Upper lobe of right lung (tissue), 1 donor: ENCODE measurements around the gene LRRC27. TPM values are rescaled to one million over a fixed set of nuclear protein-coding genes. Genes with fewer than 3 reads are reported as not detected.

Experiments used
- ATAC-seq: fragments of 200-7000 bp; cut with Tn5 transposase; one replicate; pipeline ENCODE4 v1.9.1; 2020; ENCODE audit warnings: mild to moderate bottlenecking, moderate library complexity
- DNase-seq: peaks from one replicate; pipeline ENCODE4 v3.0.0-alpha.2; 2020
- H3K27ac ChIP-seq: fragments of 200-600 bp; one replicate; pipeline ENCODE4 v1.8.0; 2022
- H3K27me3 ChIP-seq: fragments of 200-600 bp; one replicate; pipeline ENCODE4 v1.8.0; 2022; ENCODE audit warnings: mild to moderate bottlenecking
- H3K36me3 ChIP-seq: fragments of 200-600 bp; one replicate; pipeline ENCODE4 v1.8.0; 2022
- H3K4me1 ChIP-seq: fragments of 200-600 bp; one replicate; pipeline ENCODE4 v1.8.0; 2022
- H3K4me3 ChIP-seq: fragments of 200-600 bp; one replicate; pipeline ENCODE4 v1.8.0; 2022; ENCODE audit warnings: mild to moderate bottlenecking
- H3K9me3 ChIP-seq: fragments of 200-600 bp; one replicate; pipeline ENCODE4 v1.8.0; 2022
- CTCF ChIP-seq: fragments of 200-600 bp; IDR thresholded peaks from one replicate; pipeline ENCODE4 v1.8.0; 2022; ENCODE audit warnings: antibody characterized with exemption
- intact Hi-C: fragments of 100-400 bp; cut with DNase I; formaldehyde crosslinking; loops from one replicate; pipeline ENCODE4 v1.11.0; 2022
- total RNA-seq: library from RNA; stranded (reverse); fragmentation: NEBNext Ultra II Directional; extraction: Animal tissue kit (Norgen Biotek cat#: 25700); gene quantifications from one replicate; pipeline ENCODE4 v1.2.1, GENCODE V29; 2021
- donor health status: DM: no; HTN: yes; CAD: no; lungs with severe emphysema.

The LRRC27 gene
- total RNA-seq, 1 donor from 2014 or later, result 6.3 TPM

DNA sequence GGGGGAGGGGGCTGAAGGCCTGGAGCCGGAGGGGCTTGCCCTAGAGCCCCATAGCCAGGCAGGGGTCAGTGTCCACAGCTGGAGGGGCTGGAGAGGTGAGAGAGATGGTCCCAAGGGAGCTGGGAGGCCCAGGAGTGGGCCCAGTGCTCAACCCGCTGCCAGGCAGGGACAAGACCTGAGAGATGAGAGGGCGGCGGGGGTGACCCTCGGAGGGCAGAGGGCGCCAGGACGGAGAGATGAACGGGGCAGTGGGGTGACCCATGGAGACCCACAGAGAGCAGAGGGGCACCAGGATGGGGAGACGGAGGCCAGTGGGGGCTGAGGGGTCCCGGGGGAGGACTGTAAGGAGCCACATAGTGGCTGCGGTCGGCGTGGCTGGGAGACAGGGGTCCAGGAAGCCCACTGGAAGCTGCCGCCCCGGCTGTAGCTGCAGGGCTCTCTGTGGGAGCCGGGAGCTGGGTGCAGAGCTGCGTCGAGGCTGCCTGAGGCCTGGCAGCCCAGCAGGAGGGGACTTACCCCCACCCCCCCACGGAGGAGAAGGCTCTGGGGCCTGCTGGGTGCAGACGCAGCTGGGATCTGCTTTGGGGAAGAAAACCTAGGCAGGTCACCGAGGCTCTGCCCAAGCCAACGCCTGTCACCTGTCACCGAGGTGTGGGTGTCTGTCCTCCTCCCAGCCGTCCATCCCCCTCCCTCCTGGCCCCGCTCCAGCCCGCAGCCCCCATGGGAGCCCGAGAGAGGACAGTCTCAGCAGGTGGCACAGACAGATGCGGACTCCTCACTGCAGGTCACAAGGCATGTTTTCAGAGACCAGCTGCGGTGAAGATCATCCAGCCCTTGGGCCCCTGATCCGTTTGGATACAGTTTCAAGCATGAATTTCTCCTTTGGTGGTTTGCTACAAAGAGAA is 90.1 kb downstream of the LRRC27 start:
- DNase-seq (no peak), ATAC-seq (no peak)
- peak overlapping the region; percentile 94 for H3K27ac ChIP-seq
- H3K9me3 ChIP-seq, result no peaks in the 10 kb centered on the region
- no peaks in the 10 kb centered on the region for H3K36me3 ChIP-seq
- no peaks in the 10 kb centered on the region for H3K27me3 ChIP-seq
- no peak for TF ChIP-seq CTCF
- H3K4me3 ChIP-seq, result no peak overlapping the region
- peaks cover 52% of the 10 kb centered on the region for H3K4me1 ChIP-seq
- intact Hi-C loops, result no loop called here

- TF ChIP-seq CTCF, result no peak
- H3K36me3 ChIP-seq, result no peaks in the 10 kb centered on the region
- DNase-seq (no peak), ATAC-seq (no peak)
- peaks cover 43% of the 10 kb centered on the region for H3K4me1 ChIP-seq
- no peaks in the 10 kb centered on the region for H3K9me3 ChIP-seq
- intact Hi-C loops, result no loop called here
- no peaks in the 10 kb centered on the region for H3K27me3 ChIP-seq
- H3K4me3 ChIP-seq, result no peak overlapping the region
- H3K27ac ChIP-seq, result peak overlapping the region; percentile 94
Observed at GRCh38 chr10:132422903-132423825, 91.2 kb downstream of the LRRC27 start.

DNA sequence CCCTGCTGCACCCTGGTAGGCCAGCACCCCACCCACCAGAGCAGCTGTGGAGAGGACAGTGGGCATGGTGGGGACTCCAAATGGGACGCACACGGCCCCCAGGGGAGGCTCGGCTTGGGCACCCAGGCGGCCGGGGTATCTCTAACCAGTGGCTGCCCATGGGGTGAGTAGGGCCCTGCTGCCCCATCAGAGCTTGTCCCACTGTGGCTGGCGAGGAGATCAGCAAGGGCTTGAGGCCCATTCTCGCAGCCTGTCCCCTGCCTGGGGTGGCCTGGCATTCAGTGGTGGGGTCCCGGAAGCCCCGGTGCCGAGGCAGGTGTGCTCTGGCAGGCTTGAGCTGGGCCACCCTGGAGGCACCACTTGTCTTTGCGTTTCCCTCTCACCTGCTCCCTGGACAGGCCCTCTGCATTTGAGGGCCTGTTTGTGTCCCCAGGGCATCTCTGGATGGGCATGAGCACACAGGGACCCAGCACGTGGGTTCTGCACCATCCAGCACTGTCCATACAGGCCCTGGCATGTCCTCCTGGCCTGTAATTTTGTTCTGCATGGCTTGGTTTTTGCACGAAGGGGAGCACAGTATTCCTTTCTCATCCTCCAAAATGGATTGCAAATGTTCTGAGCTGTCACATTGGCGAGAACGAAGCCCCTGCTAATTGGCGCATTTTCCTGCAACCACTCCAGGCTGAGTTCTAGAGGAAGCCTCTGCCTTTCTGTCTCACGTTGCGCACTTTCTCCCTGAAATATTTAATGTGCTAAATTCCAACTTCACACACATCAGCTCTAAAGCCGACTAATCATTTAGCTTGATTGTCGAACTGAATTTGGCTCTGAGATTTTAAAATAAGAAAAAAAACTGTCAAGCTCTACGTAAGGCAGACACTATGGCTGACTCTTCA is 92.2 kb downstream of the LRRC27 start:
- intact Hi-C loops, result no loop called here
- TF ChIP-seq CTCF, result no peak
- H3K27ac ChIP-seq, result no peak overlapping the region

GRCh38 chr10:132425029-132425756 is 93.2 kb downstream of the LRRC27 start:
- Histone ChIP-seq H3K27me3 (no peaks in the 10 kb centered on the region), H3K4me1 (peaks cover 25% of the 10 kb centered on the region), H3K9me3 (no peaks in the 10 kb centered on the region), H3K36me3 (no peaks in the 10 kb centered on the region), H3K4me3 (no peak overlapping the region), H3K27ac (no peak overlapping the region)
- no peak for TF ChIP-seq CTCF
- intact Hi-C loops, result no loop called here
- ATAC-seq (no peak), DNase-seq (no peak)

More for the DNA sequence above, 92.2 kb downstream of the LRRC27 start:
- DNase-seq, result no peak
- Histone ChIP-seq H3K4me3 (no peak overlapping the region), H3K4me1 (peaks cover 33% of the 10 kb centered on the region), H3K9me3 (no peaks in the 10 kb centered on the region), H3K36me3 (no peaks in the 10 kb centered on the region), H3K27me3 (no peaks in the 10 kb centered on the region)
- ATAC-seq, result no peak
